Sigmoid colon (tissue), 7 donors: Measurements from ENCODE around the gene TMEM219. TPM values are rescaled to one million over a fixed set of nuclear protein-coding genes. Genes with fewer than 3 reads are reported as not detected.
"Not testable (repeated sequence)": the region's sequence is repeated elsewhere in the genome, so short reads cannot be mapped to it uniquely, and the experiment has no call there.

ENCODE experiments used
- DNase-seq: peaks from one replicate; pipeline ENCODE4 v3.0.0-alpha.2; 2019
- H3K27ac ChIP-seq, 4 donors: fragments of 200-600 bp; sonication (generic); one replicate each; pipeline ENCODE4 v1.5.1; 2016 to 2019; ENCODE audit warnings: mild to moderate bottlenecking in 1 of 4
- H3K27me3 ChIP-seq, 3 donors: fragments of 200-600 bp; sonication (generic); one replicate each; pipeline ENCODE4 v1.5.1; 2019; ENCODE audit warnings: mild to moderate bottlenecking in 1 of 3
- H3K36me3 ChIP-seq, 4 donors: fragments of 200-600 bp; sonication (generic); one replicate each; pipeline ENCODE4 v1.5.1; 2016 to 2019
- H3K4me1 ChIP-seq, 4 donors: fragments of 200-600 bp; sonication (generic); one replicate each; pipeline ENCODE4 v1.5.1; 2017 to 2019
- H3K4me3 ChIP-seq, 4 donors: fragments of 200-600 bp; sonication (generic); one replicate each; pipeline ENCODE4 v1.5.1; 2017 to 2019; ENCODE audit warnings: mild to moderate bottlenecking in 2 of 4, moderate library complexity in 1 of 4
- H3K9me3 ChIP-seq, 4 donors: fragments of 200-600 bp in 3 of 4; sonication (generic) in 3 of 4; one replicate each; pipeline versions ENCODE4 v1.5.1 to v1.6.1; 2013 to 2019
- EP300 ChIP-seq, 4 donors: sonication (generic); formaldehyde crosslinking; IDR thresholded peaks; one replicate each; pipeline ENCODE4 v1.6.1; 2017; ENCODE audit warnings: antibody characterized with exemption in 4 of 4
- POLR2A ChIP-seq, 2 donors: fragments of 450-650 bp; IDR thresholded peaks; one replicate each; pipeline ENCODE4 v1.6.1; 2016; ENCODE audit warnings: antibody characterized with exemption in 2 of 2, mild to moderate bottlenecking in 2 of 2, moderate library complexity in 2 of 2
- POLR2AphosphoS5 ChIP-seq, 4 donors: sonication (generic); formaldehyde crosslinking; IDR thresholded peaks; one replicate each; pipeline ENCODE4 v1.6.1; 2017; ENCODE audit warnings: antibody characterized with exemption in 4 of 4
- WGBS, 2 donors: extraction: QIAGEN DNeasy Blood & Tissue Kit; methylation state at CpG; one replicate each; pipeline ENCODE4 v1.1.7; 2013; 5-methylcytosine and 5-hydroxymethylcytosine counted together
- intact Hi-C: fragments of 100-400 bp; cut with DNase I; formaldehyde crosslinking; loops from one replicate; pipeline ENCODE4 v1.15.1; 2023
- polyA plus RNA-seq, 3 donors: library from polyadenylated mRNA; stranded (reverse); fragments of 200-250 nt; gene quantifications; one replicate each; pipeline ENCODE4 v1.2.3, GENCODE V29; 2013
- total RNA-seq, 4 donors: library from RNA; depleted of rRNA; stranded (reverse); fragments of >200 nt; gene quantifications; one replicate each; pipeline ENCODE4 v1.1.0, GENCODE V29; 2016
- TF ChIP-seq, protein P1 (sequence below), 4 experiments: fragments of 450-650 bp in 3 of 4; fragments of 200-600 bp in 1 of 4; IDR thresholded peaks; one replicate each; pipeline ENCODE4 v1.5.1; 2016 to 2019; ENCODE audit warnings: antibody characterized with exemption in 4 of 4, mild to moderate bottlenecking in 3 of 4, moderate library complexity in 2 of 4
- donor health status: healthy with polysubstance abuse.
- donor health status: Bipolar disorder and iron deficiency.
- donor health status: healthy.

The TMEM219 gene
- total and polyA plus RNA-seq, 7 donors, result 103 to 314 (median 136) TPM

DNA sequence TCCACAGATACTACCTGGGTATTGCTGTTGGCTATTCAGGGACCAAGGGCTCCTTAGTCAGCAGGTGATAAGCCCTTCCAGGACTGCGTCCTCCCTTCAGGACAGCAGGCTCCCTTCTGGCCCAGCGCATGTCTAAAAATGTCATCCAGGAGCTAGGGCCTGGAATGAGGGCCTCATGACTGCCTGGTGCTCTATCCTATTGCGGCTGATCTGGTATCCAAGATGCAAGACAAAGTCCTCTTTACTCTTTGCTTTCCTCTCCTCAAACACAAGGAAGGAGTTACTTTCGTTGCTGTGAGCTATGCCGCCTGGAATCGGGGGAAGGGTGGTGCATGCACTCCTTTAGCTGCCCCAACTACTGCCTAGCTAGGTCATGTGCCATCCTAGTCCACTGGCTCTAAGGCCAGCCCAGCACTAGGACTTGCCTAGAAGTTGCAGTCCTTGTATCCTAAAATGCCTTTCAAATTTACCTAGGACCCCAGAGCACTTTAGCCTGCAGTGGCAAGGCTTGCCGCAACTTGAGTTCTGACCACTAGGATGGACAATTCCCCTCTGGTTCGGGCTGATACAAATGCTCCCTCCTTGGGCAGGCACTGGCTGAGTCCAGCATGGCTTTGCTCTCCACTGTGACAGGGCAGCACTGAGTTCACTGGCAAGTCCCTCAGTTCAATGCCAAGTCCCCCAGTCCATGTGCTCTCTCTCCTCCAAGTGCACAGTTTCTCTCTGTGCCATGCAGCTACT is 10.1 kb upstream of the TMEM219 start:
- intact Hi-C loops, result no loop called here
- no peak for DNase-seq
- TF ChIP-seq EP300 (IDR thresholded peaks at IDR 0.05), result no peak
- TF ChIP-seq POLR2AphosphoS5 (IDR thresholded peaks at IDR 0.05), result no peak
- TF ChIP-seq POLR2A (IDR thresholded peaks at IDR 0.05), result no peak
- Histone ChIP-seq H3K27me3 (no peaks in the 10 kb centered on the region), H3K9me3 (no peaks in the 10 kb centered on the region), H3K4me1 (no peaks in the 10 kb centered on the region), H3K36me3 (no peaks in the 10 kb centered on the region), H3K4me3 (no peak overlapping the region), H3K27ac (no peak overlapping the region)
- WGBS, 2 donors, result 85 to 91% methylated on average over 8 of the region's 8 CpGs

DNA sequence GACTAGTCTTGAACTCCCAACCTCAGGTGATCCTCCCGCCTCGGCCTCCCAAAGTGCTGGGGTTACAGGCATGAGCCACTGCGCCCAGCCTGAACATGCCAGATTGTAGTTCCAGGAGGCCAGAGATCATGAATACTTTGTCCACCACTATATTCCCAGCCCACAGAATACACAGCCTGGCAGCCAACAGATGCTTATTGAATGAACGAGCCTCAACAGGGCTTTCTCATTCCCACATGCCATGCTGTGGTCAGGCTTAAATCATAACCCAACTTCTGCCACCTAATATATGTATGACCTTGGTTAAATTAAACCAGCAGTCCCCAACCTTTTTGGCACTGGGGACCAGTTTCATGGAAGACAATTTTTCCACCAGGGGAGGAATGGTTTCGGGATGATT is 3.1 kb upstream of the TMEM219 start:
- H3K4me1 ChIP-seq, result peaks cover 0 to 18% (median 17%) of the 10 kb centered on the region in 4 donors
- H3K27me3 ChIP-seq, result no peaks in the 10 kb centered on the region
- TF ChIP-seq, protein P1, sequence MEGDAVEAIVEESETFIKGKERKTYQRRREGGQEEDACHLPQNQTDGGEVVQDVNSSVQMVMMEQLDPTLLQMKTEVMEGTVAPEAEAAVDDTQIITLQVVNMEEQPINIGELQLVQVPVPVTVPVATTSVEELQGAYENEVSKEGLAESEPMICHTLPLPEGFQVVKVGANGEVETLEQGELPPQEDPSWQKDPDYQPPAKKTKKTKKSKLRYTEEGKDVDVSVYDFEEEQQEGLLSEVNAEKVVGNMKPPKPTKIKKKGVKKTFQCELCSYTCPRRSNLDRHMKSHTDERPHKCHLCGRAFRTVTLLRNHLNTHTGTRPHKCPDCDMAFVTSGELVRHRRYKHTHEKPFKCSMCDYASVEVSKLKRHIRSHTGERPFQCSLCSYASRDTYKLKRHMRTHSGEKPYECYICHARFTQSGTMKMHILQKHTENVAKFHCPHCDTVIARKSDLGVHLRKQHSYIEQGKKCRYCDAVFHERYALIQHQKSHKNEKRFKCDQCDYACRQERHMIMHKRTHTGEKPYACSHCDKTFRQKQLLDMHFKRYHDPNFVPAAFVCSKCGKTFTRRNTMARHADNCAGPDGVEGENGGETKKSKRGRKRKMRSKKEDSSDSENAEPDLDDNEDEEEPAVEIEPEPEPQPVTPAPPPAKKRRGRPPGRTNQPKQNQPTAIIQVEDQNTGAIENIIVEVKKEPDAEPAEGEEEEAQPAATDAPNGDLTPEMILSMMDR (IDR thresholded peaks at IDR 0.05), result no peak
- no peak for TF ChIP-seq POLR2AphosphoS5 (IDR thresholded peaks at IDR 0.05)
- no peak for TF ChIP-seq EP300 (IDR thresholded peaks at IDR 0.05)
- TF ChIP-seq POLR2A (IDR thresholded peaks at IDR 0.05), result no peak
- no peak overlapping the region for H3K4me3 ChIP-seq
- no peak overlapping the region for H3K27ac ChIP-seq
- intact Hi-C loops, result no loop called here
- DNase-seq, result no peak
- WGBS, 2 donors, result 92 to 95% methylated on average over 5 of the region's 5 CpGs
- H3K9me3 ChIP-seq, result no peaks in the 10 kb centered on the region
- no peaks in the 10 kb centered on the region for H3K36me3 ChIP-seq

DNA sequence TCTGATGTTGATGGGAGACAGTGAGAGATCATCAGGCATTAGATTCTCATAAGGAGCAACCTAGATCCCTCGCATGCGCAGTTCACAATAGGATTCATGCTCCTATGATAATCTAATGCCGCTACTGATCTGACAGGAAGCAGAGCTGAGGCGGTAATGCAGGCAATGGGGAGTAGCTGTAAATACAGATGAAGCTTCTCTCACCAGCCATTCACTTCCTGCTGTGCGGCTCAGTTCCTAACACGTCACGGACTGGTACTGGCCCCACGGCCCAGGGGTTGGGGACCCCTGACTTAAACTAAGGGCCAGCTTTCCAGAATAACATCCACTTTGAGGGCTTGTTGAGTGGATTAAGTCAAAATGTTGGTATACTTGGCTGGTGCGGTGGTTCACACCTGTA is 2.6 kb upstream of the TMEM219 start:
- Histone ChIP-seq H3K4me3 (no peak overlapping the region), H3K27me3 (no peaks in the 10 kb centered on the region), H3K9me3 (no peaks in the 10 kb centered on the region), H3K4me1 (peaks cover 0 to 18% (median 17%) of the 10 kb centered on the region in 4 donors), H3K36me3 (no peaks in the 10 kb centered on the region), H3K27ac (no peak overlapping the region)
- no peak for DNase-seq
- intact Hi-C loops, result no loop called here
- WGBS, 2 donors, result 87 to 90% methylated on average over 9 of the region's 9 CpGs
- TF ChIP-seq EP300 (IDR thresholded peaks at IDR 0.05) (no peak), POLR2AphosphoS5 (IDR thresholded peaks at IDR 0.05) (no peak), POLR2A (IDR thresholded peaks at IDR 0.05) (no peak)
- TF ChIP-seq, protein P1 (IDR thresholded peaks at IDR 0.05), result no peak

DNA sequence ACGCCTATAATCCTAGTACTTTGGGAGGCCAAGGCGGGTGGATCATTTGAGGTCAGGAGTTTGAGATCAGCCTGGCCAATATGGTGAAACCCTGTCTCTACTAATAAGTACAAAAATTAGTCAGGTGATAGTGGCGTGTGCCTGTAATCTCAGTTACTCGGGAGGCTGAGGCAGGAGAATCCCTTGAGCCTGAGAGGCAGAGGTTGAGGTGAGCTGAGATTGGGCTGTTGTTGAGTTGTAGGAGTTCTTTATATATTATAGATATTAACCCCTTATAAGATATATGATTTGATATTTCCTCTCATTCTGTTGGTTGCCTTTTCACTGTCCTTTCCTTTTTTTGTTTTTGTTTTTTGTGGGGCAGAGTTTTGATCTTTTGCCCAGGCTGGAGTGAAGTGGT is 2.1 kb upstream of the TMEM219 start:
- intact Hi-C loops, result loop anchor here (2.0 kb wide), 1 partner anchor 33 kb away; the partner anchor contains the start of gene KCTD13
- not testable (repeated sequence) for H3K27ac ChIP-seq, H3K36me3 ChIP-seq, DNase-seq, H3K27me3 ChIP-seq, H3K4me3 ChIP-seq, H3K9me3 ChIP-seq
- peaks cover 0 to 18% (median 17%) of the 10 kb centered on the region in 4 donors for H3K4me1 ChIP-seq
- WGBS, 2 donors, result 95% methylated on average over 4 of the region's 4 CpGs

DNA sequence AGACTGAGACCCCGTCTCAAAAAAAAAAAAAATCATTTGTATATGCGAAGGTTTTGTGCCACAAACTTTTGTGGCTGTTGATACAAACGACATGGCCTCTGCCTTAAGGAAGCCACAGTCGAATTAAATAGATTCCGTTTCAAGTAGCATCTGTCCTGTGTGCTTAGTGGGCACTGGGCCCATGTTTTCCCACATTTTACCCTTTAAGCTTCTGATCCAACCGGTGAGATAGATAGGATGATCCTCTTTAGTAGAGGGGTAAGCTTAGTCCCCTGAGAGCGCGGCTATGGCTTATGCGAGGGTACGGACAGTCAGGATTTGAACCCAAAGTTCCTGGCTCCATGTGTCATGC is 776 bp upstream of the TMEM219 start:
- DNase-seq, result no peak
- peak overlapping the region; percentile 90 to 96 (median 94) for H3K27ac ChIP-seq
- WGBS, 2 donors, result 53 to 66% methylated on average over 10 of the region's 10 CpGs

More for the DNA sequence above, 776 bp upstream of the TMEM219 start:
- intact Hi-C loops, result loop anchor here (2.0 kb wide), 1 partner anchor 34 kb away; the partner anchor contains the start of gene KCTD13
- H3K4me3 ChIP-seq, result peak overlapping the region; percentile 64 to 91 (median 80)
- H3K4me1 ChIP-seq, result peaks cover 0 to 18% (median 17%) of the 10 kb centered on the region in 4 donors
- no peaks in the 10 kb centered on the region for H3K27me3 ChIP-seq
- TF ChIP-seq POLR2AphosphoS5 (IDR thresholded peaks at IDR 0.05) (no peak), EP300 (IDR thresholded peaks at IDR 0.05) (no peak), POLR2A (IDR thresholded peaks at IDR 0.05) (no peak)
- TF ChIP-seq, protein P1 (IDR thresholded peaks at IDR 0.05), result no peak
- peaks cover 0 to 5% (median 0%) of the 10 kb centered on the region in 4 donors for H3K36me3 ChIP-seq
- H3K9me3 ChIP-seq, result no peaks in the 10 kb centered on the region
